B cell (primary cell): Measurements from ENCODE around the gene KLHL30.

ENCODE experiments used
- EZH2 ChIP-seq: IDR thresholded peaks from 2 replicates; pipeline ENCODE4 v1.6.1; 2012; ENCODE audit warnings: borderline replicate concordance, low read depth, mild to moderate bottlenecking, moderate library complexity, low read length; ENCODE audit not compliant: insufficient read depth, poor library complexity, severe bottlenecking
- TF ChIP-seq, protein P1 (sequence below): fragments of 200-600 bp; IDR thresholded peaks from one replicate; pipeline ENCODE4 v1.8.0; 2022; ENCODE audit warnings: antibody characterized with exemption, mild to moderate bottlenecking

- TF ChIP-seq, protein P1, sequence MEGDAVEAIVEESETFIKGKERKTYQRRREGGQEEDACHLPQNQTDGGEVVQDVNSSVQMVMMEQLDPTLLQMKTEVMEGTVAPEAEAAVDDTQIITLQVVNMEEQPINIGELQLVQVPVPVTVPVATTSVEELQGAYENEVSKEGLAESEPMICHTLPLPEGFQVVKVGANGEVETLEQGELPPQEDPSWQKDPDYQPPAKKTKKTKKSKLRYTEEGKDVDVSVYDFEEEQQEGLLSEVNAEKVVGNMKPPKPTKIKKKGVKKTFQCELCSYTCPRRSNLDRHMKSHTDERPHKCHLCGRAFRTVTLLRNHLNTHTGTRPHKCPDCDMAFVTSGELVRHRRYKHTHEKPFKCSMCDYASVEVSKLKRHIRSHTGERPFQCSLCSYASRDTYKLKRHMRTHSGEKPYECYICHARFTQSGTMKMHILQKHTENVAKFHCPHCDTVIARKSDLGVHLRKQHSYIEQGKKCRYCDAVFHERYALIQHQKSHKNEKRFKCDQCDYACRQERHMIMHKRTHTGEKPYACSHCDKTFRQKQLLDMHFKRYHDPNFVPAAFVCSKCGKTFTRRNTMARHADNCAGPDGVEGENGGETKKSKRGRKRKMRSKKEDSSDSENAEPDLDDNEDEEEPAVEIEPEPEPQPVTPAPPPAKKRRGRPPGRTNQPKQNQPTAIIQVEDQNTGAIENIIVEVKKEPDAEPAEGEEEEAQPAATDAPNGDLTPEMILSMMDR, result no peak
- TF ChIP-seq EZH2, result no peak
Measured at GRCh38 chr2:238141541-238142318, 3.3 kb downstream of the KLHL30 start.
